Measurements from ENCODE around the gene DNER.

- TF ChIP-seq CTCF (IDR thresholded peaks at IDR 0.05) (no peak), POLR2A (IDR thresholded peaks at IDR 0.05) (no peak)
Observed at GRCh38 chr2:229740279-229740678, 25.9 kb upstream of the DNER start.
